Measurements from ENCODE around the gene PDLIM5.

Gene PDLIM5

DNA sequence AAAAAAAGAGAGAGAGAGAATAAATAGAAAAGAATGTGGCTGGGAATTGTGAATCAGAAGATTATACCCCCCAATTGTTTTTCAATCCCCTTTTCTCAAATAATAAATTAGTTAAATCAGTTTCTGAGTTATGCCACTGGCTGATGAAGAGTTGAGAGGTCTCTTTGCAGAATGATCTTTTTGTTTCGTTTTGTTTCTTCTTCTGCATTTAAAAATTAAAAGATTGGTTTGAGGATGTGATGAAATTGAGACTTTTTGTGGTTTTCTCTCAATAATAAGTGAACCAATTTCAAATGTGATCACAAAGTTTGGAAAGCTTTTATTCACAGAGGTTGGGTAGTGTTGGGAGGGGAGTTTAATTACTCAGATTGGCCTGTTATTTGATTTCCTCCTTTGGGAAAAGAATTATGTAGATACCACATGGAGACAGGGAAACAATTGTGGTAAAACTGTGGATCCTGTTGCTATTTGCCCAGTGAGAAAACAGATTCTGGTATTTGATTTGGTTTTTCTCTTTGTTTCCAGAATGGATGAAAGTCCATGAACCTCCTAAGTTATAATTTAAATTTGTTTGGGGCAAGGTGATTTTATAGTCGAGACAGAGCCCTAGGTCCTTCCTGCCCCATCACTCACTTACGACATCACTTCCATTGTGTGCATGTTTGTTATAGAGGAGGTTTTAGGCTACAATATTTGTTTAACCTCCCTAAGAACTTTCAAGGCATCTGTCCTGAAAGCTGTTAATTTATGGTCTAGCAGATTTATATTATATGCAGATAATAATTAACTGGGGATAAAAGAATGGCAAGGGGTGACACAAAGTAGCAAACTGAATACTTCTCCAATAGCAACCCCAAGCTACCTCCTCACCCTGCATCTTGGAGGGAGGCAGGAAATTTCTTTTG is 214.0 kb downstream of the PDLIM5 start:
- DNase-seq: no peak

DNA sequence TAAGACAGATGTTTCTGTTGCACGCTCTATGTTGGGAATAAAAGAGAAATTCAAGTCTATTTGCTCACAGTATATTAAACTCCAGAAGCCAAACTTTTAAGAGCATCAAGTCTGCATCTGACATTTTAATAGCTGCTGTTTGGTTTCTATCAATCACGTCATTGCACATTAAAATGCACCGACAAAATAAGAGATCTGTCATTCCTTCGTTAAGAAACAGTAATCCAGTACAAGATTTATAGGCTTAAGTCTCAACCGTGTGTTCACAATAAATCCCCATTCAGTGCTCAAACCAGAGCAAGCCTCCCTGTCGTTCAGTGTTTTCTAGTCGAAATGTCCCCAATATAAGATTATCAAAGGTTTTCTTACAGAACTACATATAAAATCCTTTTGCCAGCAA is 217.0 kb downstream of the PDLIM5 start:
- DNase-seq: no peak

GRCh38 chr4:94669672-94670664 is 218.2 kb downstream of the PDLIM5 start:
- DNase-seq: no peak

- DNase-seq: no peak
These were observed 219.4 kb downstream of the PDLIM5 start for GRCh38 chr4:94671113-94671512.

- DNase-seq: no peak
These were observed 222.2 kb downstream of the PDLIM5 start for GRCh38 chr4:94673961-94674360.

- no peak for DNase-seq
These were observed 225.2 kb downstream of the PDLIM5 start for GRCh38 chr4:94676970-94677369.

- DNase-seq: no peak
These were observed 227.2 kb downstream of the PDLIM5 start for GRCh38 chr4:94678896-94679295.

DNA sequence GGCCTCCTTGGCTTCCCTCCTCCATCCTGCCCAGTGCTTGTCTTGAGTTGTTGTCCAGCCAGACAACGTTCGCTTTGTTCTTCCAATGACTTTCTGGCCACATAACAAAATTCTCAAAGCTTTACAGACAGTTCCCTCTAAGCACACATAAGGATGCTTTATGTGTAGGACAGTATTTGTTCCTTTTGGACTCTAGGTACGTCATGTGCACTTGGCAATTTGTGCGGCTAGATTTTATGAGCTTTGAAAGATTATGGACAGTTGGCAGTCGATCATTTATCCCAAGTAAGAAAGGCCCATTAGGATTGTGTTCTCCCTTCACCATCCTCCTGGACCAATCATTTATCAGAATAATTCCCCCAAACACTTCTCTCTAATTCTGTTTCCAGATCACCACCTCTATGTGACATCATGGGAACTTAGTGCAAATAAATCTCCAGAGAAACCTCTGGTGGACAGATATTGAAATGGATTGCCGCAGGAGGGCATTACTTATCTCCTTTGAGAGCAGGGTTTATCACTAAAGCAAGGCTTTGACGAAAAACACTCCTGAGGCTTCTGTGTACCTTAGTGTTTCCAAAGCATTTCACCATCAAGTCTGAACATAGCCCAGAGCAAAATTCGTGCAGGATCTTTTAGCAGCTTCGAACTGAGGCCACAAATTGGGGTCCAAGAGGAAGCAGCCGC is 228.6 kb downstream of the PDLIM5 start:
- DNase-seq: no peak

DNA sequence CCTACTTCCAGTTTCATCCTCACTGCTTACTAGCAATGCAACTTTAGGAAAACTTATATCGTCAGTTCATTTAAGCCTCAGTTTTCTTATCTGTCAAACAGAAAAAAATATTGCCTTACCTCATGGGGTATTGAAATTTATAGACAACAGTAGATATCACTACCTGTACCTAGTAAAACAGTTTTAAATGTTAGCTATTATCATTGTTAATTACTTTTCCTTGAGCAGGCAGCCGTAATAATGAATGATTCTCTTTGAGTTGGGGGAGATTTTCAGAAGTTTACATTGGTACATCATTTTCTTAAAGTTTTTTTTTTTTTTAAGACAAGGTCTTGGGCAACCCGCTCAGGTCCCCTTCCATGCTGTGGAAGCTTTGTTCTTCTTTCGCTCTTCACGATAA is 234.3 kb downstream of the PDLIM5 start:
- DNase-seq: no peak

GRCh38 chr4:94689155-94689860 is 237.6 kb downstream of the PDLIM5 start:
- DNase-seq: no peak

- DNase-seq: no peak
These were observed 239.1 kb downstream of the PDLIM5 start for GRCh38 chr4:94690851-94691254.

DNA sequence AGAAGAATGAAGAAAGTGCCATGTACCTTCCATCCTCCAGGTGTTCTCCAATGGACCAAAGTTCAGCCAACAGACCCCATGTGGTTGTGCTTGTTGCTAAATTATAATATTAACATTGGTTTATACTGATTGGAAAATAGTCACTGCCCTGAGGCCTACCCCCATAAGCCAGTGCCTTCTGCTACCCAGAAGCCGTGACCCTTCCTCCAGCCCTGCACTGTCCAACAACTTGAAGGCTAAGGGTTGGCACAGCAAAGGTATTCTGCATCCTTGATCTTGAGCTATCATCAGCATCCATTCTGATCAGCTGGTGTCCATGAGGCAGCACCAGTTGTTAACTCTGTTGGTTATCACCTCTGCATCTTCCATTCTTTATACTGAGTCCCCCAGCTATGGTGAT is 239.8 kb downstream of the PDLIM5 start:
- no peak for DNase-seq

DNA sequence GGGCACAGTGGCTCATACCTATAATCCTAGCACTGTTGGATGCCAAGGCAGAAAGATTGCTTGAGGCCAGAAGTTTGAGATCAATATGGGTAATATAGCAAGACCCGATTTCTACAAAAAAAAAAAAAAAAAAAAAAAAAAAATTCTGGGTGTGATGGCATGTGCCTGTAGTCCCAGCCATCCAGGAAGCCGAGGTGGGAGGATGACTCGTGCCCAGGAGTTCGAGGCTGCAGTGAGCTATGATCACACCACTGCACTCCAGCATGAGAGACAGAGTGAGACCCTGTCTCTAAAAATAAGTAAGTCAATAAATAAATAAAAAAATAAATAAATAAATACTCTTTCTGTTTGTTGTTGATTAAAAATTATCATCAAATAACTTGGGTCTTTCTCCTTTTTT is 243.6 kb downstream of the PDLIM5 start:
- no peak for DNase-seq

GRCh38 chr4:94698187-94698586 is 246.4 kb downstream of the PDLIM5 start:
- no peak for DNase-seq

DNA sequence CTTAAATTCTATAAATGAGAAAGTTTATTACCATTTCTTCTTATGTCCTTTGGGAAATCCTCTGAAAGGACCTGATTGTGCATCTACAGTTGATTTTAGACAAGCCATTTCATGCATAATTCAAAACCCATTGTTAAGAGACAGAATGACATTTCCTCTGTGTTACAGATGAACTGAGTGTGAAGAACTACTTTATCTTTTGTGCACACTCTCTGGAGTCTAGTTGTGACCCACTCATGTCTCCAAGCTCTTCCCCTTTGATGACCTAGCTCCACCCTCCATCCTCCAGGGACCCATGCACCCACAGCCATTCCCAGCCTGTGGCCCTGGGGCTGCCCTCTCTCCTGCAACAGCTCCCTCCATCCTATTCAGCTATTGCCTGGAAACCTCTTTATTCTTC is 248.6 kb downstream of the PDLIM5 start:
- DNase-seq: no peak

DNA sequence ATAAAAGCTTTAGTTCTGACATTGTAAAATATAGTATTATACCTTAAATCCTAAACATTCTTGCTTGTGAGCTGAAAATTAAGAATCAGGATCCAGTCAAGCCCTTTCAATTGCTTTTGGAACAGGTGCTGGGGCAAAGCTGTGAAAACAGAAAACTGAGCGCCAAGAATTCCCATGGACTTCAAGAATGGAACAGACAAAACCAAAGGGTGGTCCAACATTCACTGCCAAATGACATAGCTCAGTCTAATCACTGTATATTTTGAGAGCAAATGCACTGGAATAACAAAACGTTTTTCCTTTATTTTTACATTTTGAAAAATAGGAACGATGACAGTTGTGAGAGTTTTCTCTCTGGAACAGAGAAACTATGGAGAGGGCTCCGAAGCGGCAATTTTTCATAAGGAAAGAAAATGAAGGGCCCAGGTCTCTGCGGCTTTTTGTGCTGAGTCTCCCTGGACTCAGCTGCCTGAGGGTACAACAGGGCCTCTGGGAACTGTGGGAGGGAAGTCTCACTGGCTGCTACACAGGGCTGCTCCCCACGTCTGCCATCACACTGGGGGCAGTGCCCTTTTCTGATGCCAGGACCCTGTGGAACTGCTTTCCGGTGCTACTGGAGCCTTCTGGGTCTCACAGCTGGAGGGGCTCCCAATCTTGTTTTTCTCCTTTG is 250.0 kb downstream of the PDLIM5 start:
- DNase-seq: no peak

- no peak for DNase-seq
These were observed 259.9 kb downstream of the PDLIM5 start for GRCh38 chr4:94711635-94712034.

GRCh38 chr4:94714365-94715160 is 262.8 kb downstream of the PDLIM5 start:
- DNase-seq: no peak

GRCh38 chr4:94715726-94716125 is 264.0 kb downstream of the PDLIM5 start:
- no peak for DNase-seq

Data from activated CD8-positive, alpha-beta memory T cell treated with anti-CD3 and anti-CD28 coated beads, Interleukin-2, amount 50 U/mL, for 48 hours (primary cell).